GM04504 (cell line): ENCODE measurements around the gene FNDC3B.
"Not testable (repeated sequence)": the region's sequence is repeated elsewhere in the genome, so short reads cannot be mapped to it uniquely, and the experiment has no call there.

Source experiments
- DNase-seq: peaks from one replicate; pipeline ENCODE4 v3.0.0-alpha.2; 2012; ENCODE audit warnings: low read depth

Gene FNDC3B

GRCh38 chr3:172039436-172040077 is at the start of gene FNDC3B:
Gene FNDC3B, plus strand, starts transcription at chr3:172039578. Its CDS starts 72,902 bp downstream, at chr3:172112480.
- peak; percentile 85 for DNase-seq

GRCh38 chr3:171990239-171990638 is 49.1 kb upstream of the FNDC3B start:
- not testable (repeated sequence) for DNase-seq

GRCh38 chr3:171991166-171991565 is 48.2 kb upstream of the FNDC3B start:
- DNase-seq, result no peak

- DNase-seq, result peak; percentile 80
Observed at GRCh38 chr3:171994646-171995428, 44.5 kb upstream of the FNDC3B start.

DNA sequence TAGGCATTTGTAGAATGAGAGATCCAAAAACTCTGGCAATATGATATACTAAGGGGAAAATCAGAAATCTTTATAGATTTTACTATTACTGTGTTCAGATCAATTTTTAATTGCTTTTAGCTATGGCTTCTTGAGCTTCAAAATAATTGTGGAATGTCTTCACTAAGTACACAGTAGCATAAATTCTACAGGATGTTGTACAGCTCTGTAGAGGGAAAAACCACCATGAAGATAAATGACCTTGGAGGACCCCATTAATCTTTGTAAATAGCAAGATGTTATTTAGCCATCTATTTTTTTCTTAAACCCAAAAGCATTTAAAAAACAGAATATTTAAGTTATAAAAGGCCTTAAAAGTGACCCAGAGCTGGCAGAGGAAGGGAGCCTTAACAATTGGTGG is 43.9 kb upstream of the FNDC3B start:
- no peak for DNase-seq

- no peak for DNase-seq
Observed at GRCh38 chr3:171996178-171996817, 43.1 kb upstream of the FNDC3B start.

DNA sequence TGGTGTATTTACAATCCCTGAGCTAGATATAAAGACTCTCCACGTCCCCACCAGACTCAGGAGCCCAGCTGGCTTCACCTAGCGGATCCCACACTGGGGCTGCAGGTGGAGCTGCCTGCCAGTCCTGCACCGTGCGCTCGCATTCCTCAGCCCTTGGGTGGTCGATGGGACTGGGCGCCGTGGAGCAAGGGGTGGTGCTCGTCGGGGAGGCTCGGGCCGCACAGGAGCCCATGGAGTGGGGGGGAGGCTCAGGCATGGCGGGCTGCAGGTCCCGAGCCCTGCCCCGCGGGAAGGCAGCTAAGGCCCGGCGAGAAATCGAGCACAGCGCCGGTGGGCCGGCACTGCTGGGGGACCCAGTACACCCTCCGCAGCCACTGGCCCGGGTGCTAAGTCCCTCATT is 40.6 kb upstream of the FNDC3B start:
- DNase-seq, result not testable (repeated sequence)

GRCh38 chr3:172001616-172002015 is 37.8 kb upstream of the FNDC3B start:
- not testable (repeated sequence) for DNase-seq

GRCh38 chr3:172002512-172003078 is 36.8 kb upstream of the FNDC3B start:
- no peak for DNase-seq

GRCh38 chr3:172003146-172003545 is 36.2 kb upstream of the FNDC3B start:
- no peak for DNase-seq

GRCh38 chr3:172007065-172007370 is 32.4 kb upstream of the FNDC3B start:
- DNase-seq, result no peak

- no peak for DNase-seq
Observed at GRCh38 chr3:172009803-172010202, 29.6 kb upstream of the FNDC3B start.

DNA sequence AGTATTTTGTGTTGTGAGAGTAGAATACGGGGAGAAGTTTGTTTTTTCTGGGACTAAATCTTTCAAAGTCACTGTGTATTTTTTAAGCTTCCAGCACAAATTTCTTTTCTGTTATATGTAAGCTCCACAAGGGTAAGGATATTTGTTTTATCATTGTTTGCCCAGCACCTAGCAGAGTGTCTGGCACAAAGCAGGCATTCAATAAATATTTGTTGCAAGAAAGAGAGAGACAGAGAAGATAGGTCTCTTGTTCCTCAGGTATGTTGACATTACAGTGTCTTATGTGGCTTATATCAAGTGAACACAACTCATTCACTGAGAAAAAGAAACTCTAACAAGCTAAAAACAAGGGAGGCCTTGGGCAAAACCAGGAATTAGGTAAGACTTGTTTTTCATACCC is 26.6 kb upstream of the FNDC3B start:
- DNase-seq, result no peak

GRCh38 chr3:172014145-172014544 is 25.2 kb upstream of the FNDC3B start:
- DNase-seq, result no peak

GRCh38 chr3:172018364-172018763 is 21.0 kb upstream of the FNDC3B start:
- no peak for DNase-seq

DNA sequence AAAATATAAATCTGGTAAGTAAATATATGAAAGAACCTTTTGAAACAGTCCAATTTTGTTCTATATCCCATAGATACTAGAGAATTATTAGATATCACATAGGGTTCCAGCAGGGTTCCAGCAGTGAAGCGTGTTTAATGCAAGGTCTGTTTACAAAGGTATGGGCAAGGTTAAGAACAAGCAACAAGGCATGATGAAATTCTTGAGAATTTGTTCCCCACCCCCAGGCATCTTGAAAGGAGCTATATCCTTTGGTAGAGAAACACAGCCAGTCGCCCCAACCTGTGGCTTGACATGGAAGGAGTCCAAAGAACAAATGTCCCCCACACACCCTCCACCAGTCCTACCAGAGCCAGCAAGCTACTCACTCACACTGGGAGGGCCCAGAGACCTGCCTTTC is 18.6 kb upstream of the FNDC3B start:
- no peak for DNase-seq

GRCh38 chr3:172021164-172021563 is 18.2 kb upstream of the FNDC3B start:
- DNase-seq, result no peak

- no peak for DNase-seq
Observed at GRCh38 chr3:172021859-172022258, 17.5 kb upstream of the FNDC3B start.

DNA sequence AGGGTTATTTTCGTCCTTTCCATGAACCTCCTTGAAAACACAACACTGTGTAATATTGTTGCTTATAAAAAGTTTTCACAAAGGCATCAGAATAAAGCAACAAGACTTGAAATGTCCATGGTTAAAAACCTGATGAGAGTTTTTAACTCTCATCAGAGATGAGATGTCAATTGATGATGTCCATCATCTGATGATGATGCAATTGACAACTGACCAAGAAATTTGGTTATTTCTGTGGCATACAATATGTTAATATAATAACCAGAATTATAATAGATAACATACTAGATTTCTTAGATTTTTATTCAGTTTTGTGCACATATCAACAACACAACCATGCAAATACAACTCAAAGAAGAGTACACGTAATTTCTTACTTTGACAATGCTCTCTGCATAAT is 15.5 kb upstream of the FNDC3B start:
- DNase-seq, result no peak

- DNase-seq, result no peak
Observed at GRCh38 chr3:172024679-172025078, 14.7 kb upstream of the FNDC3B start.

DNA sequence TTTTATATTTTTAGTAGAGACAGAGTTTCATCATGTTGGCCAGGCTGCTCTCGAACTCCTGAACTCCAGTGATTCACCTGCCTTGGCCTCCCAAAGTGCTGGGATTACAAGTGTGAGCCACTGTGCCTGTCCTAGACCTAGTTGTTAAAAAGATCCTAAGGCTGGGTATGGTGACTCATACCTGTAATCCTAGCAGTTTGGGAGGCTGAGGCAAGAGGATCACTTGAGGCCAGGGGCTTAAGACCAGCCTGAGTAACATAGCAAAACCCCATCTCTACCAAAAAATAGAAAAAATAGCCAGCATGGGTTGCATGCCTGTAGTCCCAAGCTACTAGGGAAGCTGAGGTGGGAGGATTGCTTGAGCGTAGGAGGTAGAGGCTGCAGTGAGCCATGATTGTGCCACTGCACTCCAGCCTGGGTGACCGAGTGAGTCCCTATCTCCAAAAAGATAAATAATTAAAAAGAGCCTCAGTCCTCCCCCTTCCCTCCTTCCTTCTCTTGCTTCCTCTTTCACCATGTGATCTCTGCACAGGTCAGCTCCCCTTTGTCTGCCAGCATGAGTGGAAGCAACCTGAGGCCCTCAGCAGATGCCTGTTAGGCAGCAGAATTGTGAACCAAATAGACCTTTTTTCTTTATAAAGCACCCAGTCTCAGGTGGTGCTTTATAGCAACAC is 9.8 kb upstream of the FNDC3B start:
- DNase-seq, result no peak

DNA sequence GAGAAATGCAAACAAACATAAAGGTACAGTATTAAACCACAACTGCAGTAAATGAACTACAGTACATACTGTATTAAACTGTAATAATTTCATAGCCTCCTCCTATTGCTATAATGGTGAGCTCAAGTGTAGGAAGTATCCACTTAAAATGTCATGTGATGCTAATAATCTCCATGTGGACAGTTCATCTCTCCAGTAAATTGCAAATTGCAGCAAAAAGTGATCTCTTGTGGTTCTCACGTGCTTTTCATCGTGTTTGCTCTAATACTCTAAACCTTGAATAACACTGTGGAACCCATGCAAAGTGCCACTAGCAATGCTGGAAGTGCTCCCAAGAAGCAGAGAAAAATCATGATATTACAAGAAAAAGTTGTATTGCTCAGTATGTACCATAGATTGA is 9.2 kb upstream of the FNDC3B start:
- DNase-seq, result no peak
